Panc1 (cell line): Measurements from ENCODE around the gene LAMB4.

Experiments used
- POLR2AphosphoS5 ChIP-seq: IDR thresholded peaks from 2 replicates; pipeline ENCODE4 v1.6.1; 2012; ENCODE audit warnings: mild to moderate bottlenecking, low read depth, low read length, moderate library complexity
- SIN3A ChIP-seq: IDR thresholded peaks from 2 replicates; pipeline ENCODE4 v1.6.1; 2012; ENCODE audit warnings: low read depth, mild to moderate bottlenecking, low read length, moderate library complexity, borderline replicate concordance; ENCODE audit not compliant: insufficient read depth
- TF ChIP-seq, protein P1 (sequence below): fragments of 450-650 bp; IDR thresholded peaks from 2 replicates; pipeline ENCODE4 v1.5.1; 2017; ENCODE audit warnings: mild to moderate bottlenecking

DNA sequence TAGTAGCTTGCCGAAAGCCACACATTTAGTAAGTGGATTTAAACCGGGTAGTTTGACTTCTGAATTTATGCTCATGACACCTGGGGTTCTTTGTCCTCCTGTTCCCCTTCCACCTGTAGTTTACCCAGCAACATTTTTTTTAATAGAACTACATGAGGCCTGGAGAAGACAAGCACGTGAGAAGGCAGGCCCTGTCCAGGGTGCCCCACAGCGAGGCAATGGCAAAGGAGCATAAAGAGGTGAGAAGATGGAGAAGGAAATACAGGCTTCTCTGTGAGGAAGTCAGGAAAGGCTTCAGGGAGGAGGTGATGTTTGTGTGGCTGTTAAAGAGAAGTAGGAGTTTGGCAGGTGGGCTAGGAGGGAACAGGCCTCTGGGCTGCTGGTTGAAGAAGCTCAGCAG is 76.9 kb downstream of the LAMB4 start:
- TF ChIP-seq, protein P1, sequence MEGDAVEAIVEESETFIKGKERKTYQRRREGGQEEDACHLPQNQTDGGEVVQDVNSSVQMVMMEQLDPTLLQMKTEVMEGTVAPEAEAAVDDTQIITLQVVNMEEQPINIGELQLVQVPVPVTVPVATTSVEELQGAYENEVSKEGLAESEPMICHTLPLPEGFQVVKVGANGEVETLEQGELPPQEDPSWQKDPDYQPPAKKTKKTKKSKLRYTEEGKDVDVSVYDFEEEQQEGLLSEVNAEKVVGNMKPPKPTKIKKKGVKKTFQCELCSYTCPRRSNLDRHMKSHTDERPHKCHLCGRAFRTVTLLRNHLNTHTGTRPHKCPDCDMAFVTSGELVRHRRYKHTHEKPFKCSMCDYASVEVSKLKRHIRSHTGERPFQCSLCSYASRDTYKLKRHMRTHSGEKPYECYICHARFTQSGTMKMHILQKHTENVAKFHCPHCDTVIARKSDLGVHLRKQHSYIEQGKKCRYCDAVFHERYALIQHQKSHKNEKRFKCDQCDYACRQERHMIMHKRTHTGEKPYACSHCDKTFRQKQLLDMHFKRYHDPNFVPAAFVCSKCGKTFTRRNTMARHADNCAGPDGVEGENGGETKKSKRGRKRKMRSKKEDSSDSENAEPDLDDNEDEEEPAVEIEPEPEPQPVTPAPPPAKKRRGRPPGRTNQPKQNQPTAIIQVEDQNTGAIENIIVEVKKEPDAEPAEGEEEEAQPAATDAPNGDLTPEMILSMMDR: no peak
- no peak for TF ChIP-seq POLR2AphosphoS5
- TF ChIP-seq SIN3A: no peak
